Stimulated activated CD8-positive, alpha-beta memory T cell treated with anti-CD3 and anti-CD28 coated beads, Interleukin-7, amount 100 ng/mL, for 4 hours (primary cell): Measurements from ENCODE around the gene SASH1.

Source experiments
- DNase-seq, 2 donors: peaks; one replicate each; pipeline ENCODE4 v3.0.0-alpha.2; 2020; ENCODE audit warnings: low read depth in 2 of 2

SASH1 gene

GRCh38 chr6:148521586-148521985 is 178.9 kb downstream of the SASH1 start:
- no peak for DNase-seq

- no peak for DNase-seq
Observed at GRCh38 chr6:148523048-148523447, 180.4 kb downstream of the SASH1 start.

GRCh38 chr6:148523551-148523950 is 180.9 kb downstream of the SASH1 start:
- no peak for DNase-seq

GRCh38 chr6:148524471-148524882 is 181.8 kb downstream of the SASH1 start:
- DNase-seq, result no peak

- DNase-seq, result no peak
Observed at GRCh38 chr6:148524976-148525375, 182.3 kb downstream of the SASH1 start.

GRCh38 chr6:148525453-148525852 is 182.8 kb downstream of the SASH1 start:
- no peak for DNase-seq

GRCh38 chr6:148526145-148526544 is 183.5 kb downstream of the SASH1 start:
- no peak for DNase-seq

GRCh38 chr6:148528292-148528691 is 185.7 kb downstream of the SASH1 start:
- no peak for DNase-seq

GRCh38 chr6:148529010-148529409 is 186.4 kb downstream of the SASH1 start:
- no peak for DNase-seq

- DNase-seq, result no peak
Observed at GRCh38 chr6:148530394-148530953, 187.8 kb downstream of the SASH1 start.

GRCh38 chr6:148530976-148531375 is 188.3 kb downstream of the SASH1 start:
- DNase-seq, result no peak

- no peak for DNase-seq
Observed at GRCh38 chr6:148532698-148533097, 190.1 kb downstream of the SASH1 start.

GRCh38 chr6:148533309-148534107 is 190.9 kb downstream of the SASH1 start:
- DNase-seq, result no peak

GRCh38 chr6:148534871-148535270 is 192.2 kb downstream of the SASH1 start:
- DNase-seq, result no peak

GRCh38 chr6:148535381-148535780 is 192.7 kb downstream of the SASH1 start:
- DNase-seq, result no peak

- no peak for DNase-seq
Observed at GRCh38 chr6:148535976-148536375, 193.3 kb downstream of the SASH1 start.

- no peak for DNase-seq
Observed at GRCh38 chr6:148538261-148539190, 195.9 kb downstream of the SASH1 start.

GRCh38 chr6:148543540-148543939 is 200.9 kb downstream of the SASH1 start:
- DNase-seq, result no peak

- DNase-seq, result no peak
Observed at GRCh38 chr6:148544421-148544820, 201.8 kb downstream of the SASH1 start.

- no peak for DNase-seq
Observed at GRCh38 chr6:148545901-148546300, 203.3 kb downstream of the SASH1 start.

- DNase-seq, result no peak
Observed at GRCh38 chr6:148547110-148547509, 204.5 kb downstream of the SASH1 start.

GRCh38 chr6:148548065-148548748 is 205.6 kb downstream of the SASH1 start:
- no peak for DNase-seq
